Testis (tissue), 2 donors: ENCODE data around the gene NFIX.

Experiments
- CTCF ChIP-seq, 3 experiments: fragments of 450-650 bp in 2 of 3; fragments of 200-600 bp in 1 of 3; sonication (generic) in 1 of 3; IDR thresholded peaks; one replicate each; pipeline ENCODE4 v1.5.1; 2016 to 2019; ENCODE audit warnings: antibody characterized with exemption in 3 of 3, mild to moderate bottlenecking in 2 of 3, moderate library complexity in 1 of 3
- POLR2A ChIP-seq: fragments of 450-650 bp; IDR thresholded peaks from one replicate; pipeline ENCODE4 v1.6.1; 2017; ENCODE audit warnings: antibody characterized with exemption, mild to moderate bottlenecking, moderate library complexity

- no peak for TF ChIP-seq CTCF (IDR thresholded peaks at IDR 0.05)
- TF ChIP-seq POLR2A, result no peak
These were observed 20.0 kb upstream of the NFIX start for GRCh38 chr19:12975221-12975741.
